T-helper 1 cell treated with Interleukin-12 subunit alpha and Interleukin-12 subunit beta and Interleukin-4 antibody, amounts not matched to agents 30 μg/mL and 1 μg/mL, for 36 hours (primary cell): ENCODE results near the gene INPP5A.
"Not testable (repeated sequence)": the region's sequence is repeated elsewhere in the genome, so short reads cannot be mapped to it uniquely, and the experiment has no call there.

Experiments
- H3K27ac Mint-ChIP-seq: one replicate; pipeline ENCODE4 v1.8.0; 2021; ENCODE audit warnings: mild to moderate bottlenecking, mixed read lengths
- H3K27me3 Mint-ChIP-seq: one replicate; pipeline ENCODE4 v1.8.0; 2021; ENCODE audit warnings: low read depth, mixed read lengths
- H3K36me3 Mint-ChIP-seq: one replicate; pipeline ENCODE4 v1.8.0; 2021; ENCODE audit warnings: low read depth, mixed read lengths
- H3K4me1 Mint-ChIP-seq: one replicate; pipeline ENCODE4 v1.8.0; 2021; ENCODE audit warnings: low read depth, mixed read lengths
- H3K4me3 Mint-ChIP-seq: one replicate; pipeline ENCODE4 v1.8.0; 2021; ENCODE audit warnings: mild to moderate bottlenecking, moderate library complexity, mixed read lengths
- H3K9me3 Mint-ChIP-seq: one replicate; pipeline ENCODE4 v1.8.0; 2021; ENCODE audit warnings: mixed read lengths

INPP5A gene

GRCh38 chr10:132788831-132789219 lies 251.2 kb downstream of the INPP5A start:
- no peaks in the 10 kb centered on the region for H3K9me3 Mint-ChIP-seq
- no peak overlapping the region for H3K27ac Mint-ChIP-seq
- no peak overlapping the region for H3K4me3 Mint-ChIP-seq
- peaks cover 11% of the 10 kb centered on the region for H3K27me3 Mint-ChIP-seq
- no peaks in the 10 kb centered on the region for H3K4me1 Mint-ChIP-seq
- H3K36me3 Mint-ChIP-seq, result no peaks in the 10 kb centered on the region

GRCh38 chr10:132789659-132790148 lies 252.1 kb downstream of the INPP5A start:
- Mint-ChIP-seq H3K9me3 (no peaks in the 10 kb centered on the region), H3K27me3 (peaks cover 7% of the 10 kb centered on the region), H3K27ac (no peak overlapping the region), H3K36me3 (no peaks in the 10 kb centered on the region), H3K4me1 (no peaks in the 10 kb centered on the region), H3K4me3 (no peak overlapping the region)

- H3K27ac Mint-ChIP-seq, result no peak overlapping the region
Measured at GRCh38 chr10:132790470-132790869, 252.9 kb downstream of the INPP5A start.

GRCh38 chr10:132790934-132791829 lies 253.6 kb downstream of the INPP5A start:
- Mint-ChIP-seq H3K4me3 (no peak overlapping the region), H3K4me1 (no peaks in the 10 kb centered on the region), H3K27me3 (peaks cover 7% of the 10 kb centered on the region), H3K36me3 (no peaks in the 10 kb centered on the region), H3K27ac (no peak overlapping the region), H3K9me3 (no peaks in the 10 kb centered on the region)

More at GRCh38 chr10:132790470-132790869, 252.9 kb downstream of the INPP5A start:
- Mint-ChIP-seq H3K9me3 (no peaks in the 10 kb centered on the region), H3K36me3 (no peaks in the 10 kb centered on the region), H3K4me3 (no peak overlapping the region), H3K27me3 (peaks cover 7% of the 10 kb centered on the region), H3K4me1 (no peaks in the 10 kb centered on the region)

DNA sequence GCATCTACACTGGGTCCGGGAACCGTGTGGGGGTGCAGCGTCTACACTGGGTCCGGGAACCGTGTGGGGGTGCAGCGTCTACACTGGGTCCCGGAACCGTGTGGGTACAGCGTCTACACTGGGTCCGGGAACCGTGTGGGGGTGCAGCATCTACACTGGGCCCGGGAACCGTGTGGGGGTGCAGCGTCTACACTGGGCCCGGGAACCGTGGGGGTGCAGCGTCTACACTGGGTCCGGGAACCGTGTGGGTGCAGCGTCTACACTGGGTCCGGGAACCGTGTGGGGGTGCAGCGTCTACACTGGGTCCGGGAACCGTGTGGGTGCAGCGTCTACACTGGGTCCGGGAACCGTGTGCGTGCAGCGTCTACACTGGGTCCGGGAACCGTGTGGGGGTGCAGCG lies 254.5 kb downstream of the INPP5A start:
- H3K9me3 Mint-ChIP-seq, H3K27ac Mint-ChIP-seq, H3K36me3 Mint-ChIP-seq, H3K4me3 Mint-ChIP-seq, H3K4me1 Mint-ChIP-seq, H3K27me3 Mint-ChIP-seq: not testable (repeated sequence)

DNA sequence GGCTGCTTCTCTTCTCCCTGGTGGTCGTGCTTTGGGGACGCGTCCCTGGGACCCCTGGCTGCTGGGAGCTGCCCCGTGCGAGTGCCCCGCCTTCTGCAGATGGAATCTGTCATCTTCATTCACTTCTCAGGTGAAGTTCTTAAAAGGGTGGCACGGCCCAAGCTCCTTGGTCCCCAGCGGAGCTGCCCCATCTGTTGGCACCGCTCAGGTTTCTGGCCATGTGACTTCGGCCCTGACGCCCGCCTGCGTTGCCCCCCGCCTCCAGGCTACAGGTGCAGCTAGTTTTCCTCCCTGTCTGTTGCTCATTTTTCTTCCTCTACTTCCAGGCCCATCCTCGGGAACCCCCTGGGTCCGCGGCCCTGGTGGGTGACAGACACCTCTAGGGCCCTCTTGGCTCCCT lies 255.2 kb downstream of the INPP5A start:
- Mint-ChIP-seq H3K4me3 (no peak overlapping the region), H3K36me3 (no peaks in the 10 kb centered on the region), H3K9me3 (no peaks in the 10 kb centered on the region), H3K27me3 (peaks cover 7% of the 10 kb centered on the region), H3K4me1 (no peaks in the 10 kb centered on the region), H3K27ac (no peak overlapping the region)

DNA sequence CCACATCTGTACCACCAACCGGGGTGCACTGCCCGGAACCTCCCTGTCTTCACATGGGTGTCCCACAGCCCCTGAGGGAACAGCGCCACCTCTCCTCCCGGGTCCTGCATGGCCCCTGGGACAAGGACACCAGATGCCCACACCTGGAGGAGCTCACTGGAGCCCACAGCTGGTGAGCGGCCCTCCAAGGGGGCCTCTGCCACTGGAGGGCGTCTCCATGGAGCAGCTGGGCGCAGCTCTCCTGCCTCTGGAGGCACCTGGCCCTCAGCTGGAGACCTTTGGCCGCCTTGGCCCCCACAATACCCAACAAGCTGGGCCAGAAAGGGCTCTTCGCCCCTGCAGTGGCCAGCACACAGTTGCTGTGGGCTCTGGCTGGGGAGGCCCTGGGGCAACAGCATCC lies 255.6 kb downstream of the INPP5A start:
- Mint-ChIP-seq H3K27me3 (peaks cover 7% of the 10 kb centered on the region), H3K36me3 (no peaks in the 10 kb centered on the region), H3K9me3 (no peaks in the 10 kb centered on the region), H3K27ac (no peak overlapping the region), H3K4me1 (no peaks in the 10 kb centered on the region), H3K4me3 (no peak overlapping the region)

DNA sequence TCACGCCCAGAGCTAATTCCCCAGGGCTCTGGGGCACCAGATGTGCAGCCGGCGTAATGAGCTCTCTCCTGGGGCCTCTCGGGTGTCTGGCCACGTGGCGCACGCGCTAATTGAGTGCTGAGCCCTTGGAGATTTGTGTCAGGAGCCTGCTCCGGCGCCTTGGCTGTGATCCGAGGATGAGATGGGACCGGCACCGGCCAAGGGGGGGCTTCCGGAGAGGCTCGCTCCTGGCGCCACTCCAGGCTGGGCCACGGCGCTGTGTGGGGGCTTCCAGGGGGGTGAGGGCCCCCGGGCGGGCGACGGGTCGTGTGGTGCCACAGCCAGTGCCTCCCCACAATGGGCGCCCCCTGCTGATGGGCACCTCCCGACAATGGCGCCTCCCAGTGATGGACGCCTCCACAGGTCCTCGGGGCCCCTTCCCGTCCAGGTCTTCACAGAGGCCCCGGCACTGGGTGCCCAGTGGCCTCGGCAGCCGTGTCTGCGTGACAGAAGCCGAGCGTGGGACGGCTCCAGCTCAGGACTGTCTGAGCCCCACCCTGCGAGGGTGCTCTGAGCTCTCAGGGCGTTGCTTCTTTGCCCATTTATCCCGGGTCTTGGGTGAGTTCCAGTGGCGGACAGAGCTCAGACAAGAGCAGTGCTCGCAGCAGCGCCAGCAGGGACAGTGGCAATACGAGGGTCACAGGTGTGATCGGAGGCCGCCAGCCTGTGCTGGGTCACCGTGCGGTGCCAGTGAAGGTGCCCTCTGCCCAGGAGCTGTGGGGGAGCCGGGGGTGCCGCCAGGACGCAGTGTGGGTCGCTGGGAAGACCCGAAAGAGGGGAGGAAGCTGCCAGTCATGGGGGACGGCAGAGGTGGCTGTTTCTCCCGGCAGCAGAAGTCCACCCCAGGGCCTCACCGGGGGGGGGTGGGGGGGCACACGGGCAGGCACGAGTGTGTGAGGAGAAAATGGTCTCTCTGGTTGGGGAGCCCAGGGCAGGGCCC lies 256.6 kb downstream of the INPP5A start:
- no peaks in the 10 kb centered on the region for H3K36me3 Mint-ChIP-seq
- no peak overlapping the region for H3K4me3 Mint-ChIP-seq

GRCh38 chr10:132796846-132797245 lies 259.3 kb downstream of the INPP5A start:
- H3K9me3 Mint-ChIP-seq, result no peaks in the 10 kb centered on the region
- H3K27me3 Mint-ChIP-seq, result no peaks in the 10 kb centered on the region
- no peaks in the 10 kb centered on the region for H3K4me1 Mint-ChIP-seq
- no peak overlapping the region for H3K27ac Mint-ChIP-seq
- H3K36me3 Mint-ChIP-seq, result no peaks in the 10 kb centered on the region
- no peak overlapping the region for H3K4me3 Mint-ChIP-seq

More for the DNA sequence above, 256.6 kb downstream of the INPP5A start:
- Mint-ChIP-seq H3K4me1 (no peaks in the 10 kb centered on the region), H3K9me3 (no peaks in the 10 kb centered on the region), H3K27me3 (peaks cover 4% of the 10 kb centered on the region), H3K27ac (no peak overlapping the region)

DNA sequence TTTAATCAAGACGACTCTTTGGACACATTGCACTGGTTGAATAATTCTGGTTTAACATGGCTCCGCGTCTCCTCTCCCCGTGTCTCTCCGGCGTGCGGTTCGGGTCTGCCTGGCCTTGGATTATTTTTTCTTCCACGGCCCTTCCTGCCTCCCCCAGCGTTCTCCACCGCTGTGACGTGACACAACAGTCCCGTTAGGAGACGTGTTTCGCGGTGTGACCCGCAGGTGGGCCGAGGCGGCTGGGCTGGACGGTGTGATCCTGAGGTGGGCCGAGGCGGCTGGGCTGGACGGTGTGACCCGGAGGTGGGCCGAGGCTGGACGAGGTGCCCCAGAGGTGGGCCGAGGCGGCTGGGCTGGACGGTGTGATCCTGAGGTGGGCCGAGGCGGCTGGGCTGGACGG lies 260.4 kb downstream of the INPP5A start:
- not testable (repeated sequence) for H3K27ac Mint-ChIP-seq, H3K27me3 Mint-ChIP-seq, H3K9me3 Mint-ChIP-seq, H3K4me1 Mint-ChIP-seq, H3K4me3 Mint-ChIP-seq, H3K36me3 Mint-ChIP-seq

GRCh38 chr10:132798403-132798802 lies 260.8 kb downstream of the INPP5A start:
- H3K36me3 Mint-ChIP-seq, result no peaks in the 10 kb centered on the region
- H3K4me3 Mint-ChIP-seq, result no peak overlapping the region
- H3K27ac Mint-ChIP-seq, result no peak overlapping the region
- H3K9me3 Mint-ChIP-seq, result no peaks in the 10 kb centered on the region
- no peaks in the 10 kb centered on the region for H3K4me1 Mint-ChIP-seq
- H3K27me3 Mint-ChIP-seq, result no peaks in the 10 kb centered on the region

- H3K27ac Mint-ChIP-seq, result no peak overlapping the region
- H3K4me3 Mint-ChIP-seq, result no peak overlapping the region
- no peaks in the 10 kb centered on the region for H3K36me3 Mint-ChIP-seq
- H3K4me1 Mint-ChIP-seq, result no peaks in the 10 kb centered on the region
- H3K27me3 Mint-ChIP-seq, result no peaks in the 10 kb centered on the region
- no peaks in the 10 kb centered on the region for H3K9me3 Mint-ChIP-seq
Measured at GRCh38 chr10:132798876-132799275, 261.3 kb downstream of the INPP5A start.

DNA sequence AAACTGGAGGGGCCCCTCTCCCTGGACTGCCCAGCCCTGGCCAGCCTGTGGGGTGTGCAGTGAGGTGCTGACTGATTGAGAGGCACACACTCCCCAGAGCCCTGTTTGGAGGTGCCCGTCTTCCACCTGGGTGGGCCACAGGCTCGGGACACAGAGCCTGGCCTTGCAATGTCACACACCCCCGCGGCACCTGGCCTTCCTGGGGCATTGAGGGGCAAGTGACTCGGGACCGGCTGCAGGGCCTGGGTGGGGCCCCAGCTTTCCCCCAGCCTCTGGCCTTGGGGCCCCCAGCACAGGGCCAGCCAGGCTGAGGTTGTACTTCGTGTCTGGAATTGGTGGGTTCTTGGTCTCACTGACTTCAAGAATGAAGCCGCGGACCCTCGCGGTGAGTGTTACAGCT lies 262.3 kb downstream of the INPP5A start:
- no peaks in the 10 kb centered on the region for H3K9me3 Mint-ChIP-seq
- no peaks in the 10 kb centered on the region for H3K27me3 Mint-ChIP-seq
- no peaks in the 10 kb centered on the region for H3K36me3 Mint-ChIP-seq
- no peak overlapping the region for H3K4me3 Mint-ChIP-seq
- H3K27ac Mint-ChIP-seq, result no peak overlapping the region
- H3K4me1 Mint-ChIP-seq, result no peaks in the 10 kb centered on the region

DNA sequence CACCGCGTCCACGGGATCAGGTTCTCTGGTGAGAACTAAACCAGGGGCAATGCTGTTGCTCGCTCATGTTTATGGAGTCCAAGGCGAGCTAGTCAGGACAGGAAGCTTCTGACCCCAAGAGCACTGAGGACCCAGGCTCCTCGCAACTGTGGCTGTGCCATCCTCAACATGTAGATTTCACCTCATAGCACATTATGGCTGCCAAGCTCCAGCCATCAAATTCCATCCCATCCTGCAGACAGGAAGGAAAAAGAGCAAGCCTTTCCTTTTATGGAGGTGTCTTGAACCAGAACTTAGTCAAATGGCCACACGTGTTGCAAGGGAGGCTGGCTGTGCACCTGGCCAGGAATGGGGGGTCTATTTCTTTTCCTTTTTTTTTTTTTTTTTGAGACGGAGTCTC lies 264.5 kb downstream of the INPP5A start:
- no peak overlapping the region for H3K27ac Mint-ChIP-seq
- no peaks in the 10 kb centered on the region for H3K27me3 Mint-ChIP-seq
- H3K9me3 Mint-ChIP-seq, result no peaks in the 10 kb centered on the region
- H3K4me1 Mint-ChIP-seq, result no peaks in the 10 kb centered on the region
- H3K4me3 Mint-ChIP-seq, result no peak overlapping the region
- H3K36me3 Mint-ChIP-seq, result no peaks in the 10 kb centered on the region
